HG03097 (cell line): ENCODE results near the gene ASTL.

Experiments
- ATAC-seq: cut with Tn5 transposase; IDR thresholded peaks from one replicate; pipeline ENCODE4 v1.9.1; 2021; ENCODE audit not compliant: unreplicated experiment, low FRiP score

ASTL gene

GRCh38 chr2:96115631-96116423 is 22.5 kb downstream of the ASTL start:
- no peak for ATAC-seq

GRCh38 chr2:96114903-96115581 is 23.3 kb downstream of the ASTL start:
- no peak for ATAC-seq

- no peak for ATAC-seq
These were observed 23.8 kb downstream of the ASTL start for GRCh38 chr2:96114546-96114902.

GRCh38 chr2:96113951-96114350 is 24.4 kb downstream of the ASTL start:
- no peak for ATAC-seq

GRCh38 chr2:96113367-96113677 is 25.0 kb downstream of the ASTL start:
- ATAC-seq: no peak

GRCh38 chr2:96112501-96113366 is 25.6 kb downstream of the ASTL start:
- no peak for ATAC-seq

GRCh38 chr2:96111823-96112500 is 26.3 kb downstream of the ASTL start:
- ATAC-seq: no peak

- no peak for ATAC-seq
These were observed 27.1 kb downstream of the ASTL start for GRCh38 chr2:96111257-96111640.

GRCh38 chr2:96110621-96111256 is 27.6 kb downstream of the ASTL start:
- no peak for ATAC-seq

- no peak for ATAC-seq
These were observed 28.3 kb downstream of the ASTL start for GRCh38 chr2:96109931-96110511.

GRCh38 chr2:96109361-96109680 is 29.0 kb downstream of the ASTL start:
- no peak for ATAC-seq

GRCh38 chr2:96108541-96109360 is 29.6 kb downstream of the ASTL start:
- ATAC-seq: no peak

- no peak for ATAC-seq
These were observed 30.2 kb downstream of the ASTL start for GRCh38 chr2:96108151-96108540.

- no peak for ATAC-seq
These were observed 30.6 kb downstream of the ASTL start for GRCh38 chr2:96107708-96108065.

GRCh38 chr2:96106991-96107707 is 31.2 kb downstream of the ASTL start:
- no peak for ATAC-seq

- no peak for ATAC-seq
These were observed 32.1 kb downstream of the ASTL start for GRCh38 chr2:96105994-96106715.

GRCh38 chr2:96105152-96105915 is 33.0 kb downstream of the ASTL start:
- ATAC-seq: no peak

GRCh38 chr2:96104487-96104861 is 33.8 kb downstream of the ASTL start:
- ATAC-seq: no peak
